HCT116 (cell line): Measurements from ENCODE around the gene ITLN1. TPM values are rescaled to one million over a fixed set of nuclear protein-coding genes. Genes with fewer than 3 reads are reported as not detected.
"Not testable (repeated sequence)": the region's sequence is repeated elsewhere in the genome, so short reads cannot be mapped to it uniquely, and the experiment has no call there.

Experiments used
- ATAC-seq: fragments of 200-7000 bp; cut with Tn5 transposase; 2 replicates; pipeline ENCODE4 v1.9.1; 2020; ENCODE audit warnings: mild to moderate bottlenecking, moderate library complexity
- BruUV-seq: library from RNA; stranded (reverse); fragments of 400-500 nt; replicated peaks from 2 replicates; lab custom pipeline; 2021; lab: Mats Ljungman, UMichigan
- CTCF ChIA-PET: fragments of 300-600 bp; sonication (Branson Sonifier 250); formaldehyde crosslinking; loops from one replicate; lab custom pipeline; 2021; ENCODE audit warnings: antibody characterized with exemption; lab: Charles Lee
- POLR2A ChIA-PET: fragments of 300-600, 350-600 bp; sonication (Branson Sonifier 250); formaldehyde crosslinking; loops from one replicate; lab custom pipeline; 2021; ENCODE audit warnings: antibody characterized with exemption; lab: Charles Lee
- RAD21 ChIA-PET, 2 experiments: fragments of 300-600 bp; sonication (Branson Sonifier 250); formaldehyde crosslinking; loops; one replicate each; lab custom pipeline; 2023; ENCODE audit warnings: low total read pairs in 2 of 2; ENCODE audit not compliant: uncharacterized antibody in 2 of 2, unreplicated experiment in 2 of 2, low non-redundant PET in 1 of 2; lab: Charles Lee
- DNase-seq: peaks from one replicate; pipeline ENCODE4 v3.0.0-alpha.2; 2010; ENCODE audit warnings: low read depth, low spot score
- H2AFZ ChIP-seq: fragments of 200-600 bp; shearing (Covaris generic), sonication (generic); 2 replicates; pipeline ENCODE4 v1.6.1; 2017; ENCODE audit warnings: low read depth, mixed run types, mixed read lengths, antibody characterized with exemption, low read length; ENCODE audit not compliant: poor library complexity, severe bottlenecking
- H3K27ac ChIP-seq: 2 replicates; pipeline ENCODE4 v1.5.1; 2012; ENCODE audit warnings: low read depth, low read length
- H3K27me3 ChIP-seq: fragments of 200-600 bp; sonication (generic); 2 replicates; pipeline ENCODE4 v1.6.1; 2016; ENCODE audit warnings: mixed run types, low read length, mixed read lengths; ENCODE audit not compliant: insufficient read depth
- H3K36me3 ChIP-seq, 2 experiments: fragments of 200-500 bp in 1 of 2; fragments of 200-600 bp in 1 of 2; sonication (Bioruptor generic) in 1 of 2; sonication (generic) in 1 of 2; 2 replicates each; pipeline versions ENCODE4 v1.5.1 to v1.6.1; 2014 to 2016; ENCODE audit warnings: low read length in 2 of 2, inconsistent platforms in 1 of 2, mixed read lengths in 1 of 2, mixed run types in 1 of 2; ENCODE audit not compliant: insufficient read depth in 2 of 2, control insufficient read depth in 1 of 2
- H3K4me1 ChIP-seq, 2 experiments: fragments of 200-600 bp in 1 of 2; sonication (generic) in 1 of 2; 2 replicates each; pipeline versions ENCODE4 v1.5.1 to v1.6.1; 2012 to 2017; ENCODE audit warnings: low read length in 2 of 2, inconsistent platforms in 1 of 2, mild to moderate bottlenecking in 1 of 2, mixed read lengths in 1 of 2, mixed run types in 1 of 2, moderate library complexity in 1 of 2; ENCODE audit not compliant: insufficient read depth in 2 of 2, control insufficient read depth in 1 of 2
- H3K4me2 ChIP-seq: fragments of 200-600 bp; sonication (generic); 2 replicates; pipeline ENCODE4 v1.6.1; 2017; ENCODE audit warnings: mixed run types, low read length, mixed read lengths
- H3K4me3 ChIP-seq, 2 experiments: fragments of 200-600 bp in 1 of 2; sonication (generic) in 1 of 2; replicated peaks in 1 of 2; 2 replicates each; pipeline ENCODE4 v1.5.1; 2011 to 2016; ENCODE audit warnings: low read length in 2 of 2, control low read depth in 1 of 2, low read depth in 1 of 2, mild to moderate bottlenecking in 1 of 2, mixed read lengths in 1 of 2, mixed run types in 1 of 2
- H3K79me2 ChIP-seq: fragments of 200-600 bp; sonication (generic); 2 replicates; pipeline ENCODE4 v1.6.1; 2017; ENCODE audit warnings: mild to moderate bottlenecking, mixed run types, low read length, moderate library complexity, mixed read lengths; ENCODE audit not compliant: insufficient read depth
- H3K9ac ChIP-seq: fragments of 200-600 bp; sonication (generic); 2 replicates; pipeline ENCODE4 v1.6.1; 2016; ENCODE audit warnings: low read length, mixed read lengths
- H3K9me2 ChIP-seq: fragments of 200-600 bp; sonication (generic), shearing (Covaris generic); 2 replicates; pipeline ENCODE4 v1.6.1; 2017; ENCODE audit warnings: mixed run types, mild to moderate bottlenecking, moderate library complexity; ENCODE audit not compliant: insufficient read depth
- H3K9me3 ChIP-seq, 2 experiments: fragments of 200-500 bp in 1 of 2; fragments of 200-600 bp in 1 of 2; sonication (Bioruptor generic) in 1 of 2; sonication (generic) in 1 of 2; 2 replicates each; pipeline ENCODE4 v1.6.1; 2014 to 2017; ENCODE audit warnings: low read length in 2 of 2, mixed read lengths in 2 of 2, inconsistent platforms in 1 of 2, low read depth in 1 of 2, mild to moderate bottlenecking in 1 of 2, mixed run types in 1 of 2, moderate library complexity in 1 of 2; ENCODE audit not compliant: control insufficient read depth in 1 of 2, insufficient read depth in 1 of 2
- H4K20me1 ChIP-seq: fragments of 200-600 bp; sonication (generic), shearing (Covaris generic); 2 replicates; pipeline ENCODE4 v1.6.1; 2017; ENCODE audit warnings: mixed run types, mild to moderate bottlenecking, moderate library complexity; ENCODE audit not compliant: insufficient read depth
- CTCF ChIP-seq, 3 experiments: fragments of 200-600 bp in 1 of 3; sonication (generic) in 1 of 3; IDR thresholded peaks in 2 of 3; conservative IDR thresholded peaks in 1 of 3; 2 replicates each; pipeline ENCODE4 v1.5.1; 2012 to 2017; ENCODE audit warnings: low read depth in 2 of 3, low read length in 2 of 3, antibody characterized with exemption in 1 of 3, borderline replicate concordance in 1 of 3, control low read depth in 1 of 3, mild to moderate bottlenecking in 1 of 3, mixed read lengths in 1 of 3, mixed run types in 1 of 3, moderate library complexity in 1 of 3; ENCODE audit not compliant: insufficient read depth in 1 of 3
- MAX ChIP-seq: IDR thresholded peaks from 2 replicates; pipeline ENCODE4 v1.6.1; 2012
- intact Hi-C: fragments of 100-400 bp; cut with micrococcal nuclease; formaldehyde crosslinking; loops from 2 replicates; pipeline ENCODE4 v1.10.0; 2022
- total RNA-seq: library from RNA; stranded (reverse); gene quantifications from one replicate; pipeline ENCODE4 v1.2.1, GENCODE V29; 2021; ENCODE audit not compliant: unreplicated experiment

ITLN1 gene
- total RNA-seq, 1 experiment from 2014 or later = not detected

- Histone ChIP-seq H3K4me1 (no peaks in the 10 kb centered on the region), H3K9me2 (no peaks in the 10 kb centered on the region), H3K4me3 (no peak overlapping the region), H4K20me1 (no peaks in the 10 kb centered on the region), H3K36me3 (no peaks in the 10 kb centered on the region)
- DNase-seq = no peak
- no peak for TF ChIP-seq CTCF (IDR thresholded peaks at IDR 0.05 in 2 of 3, conservative IDR thresholded peaks at IDR 0.05 in 1 of 3; ENCODE audit: borderline replicate concordance in 1 of 3, insufficient read depth in 1 of 3, low read depth in 2 of 3, low read length in 2 of 3)
- TF ChIP-seq MAX = no peak
- TF ChIP-seq, all 23 proteins: peak for 0
- no peak for ATAC-seq
- H3K79me2 ChIP-seq = no peaks in the 10 kb centered on the region
- no peak overlapping the region for H3K4me2 ChIP-seq
- no peak overlapping the region for H2AFZ ChIP-seq
- ChIA-PET CTCF (no interaction called here), POLR2A (no interaction called here), RAD21 (interaction anchor here in 1 of 2 experiments (0.6 kb wide), 1 partner anchor 89 kb away, joined by 6 read pairs; no protein-coding TSS in a partner anchor)
- no peak overlapping the region for H3K9ac ChIP-seq
- H3K27me3 ChIP-seq = 0 out of 2 replicates have a peak, but pooled peaks cover 7% of the 10 kb centered on the region
- no peak overlapping the region for H3K27ac ChIP-seq
- intact Hi-C loops = no loop called here
- BruUV-seq = no TSS peak
- H3K9me3 ChIP-seq = no peaks in the 10 kb centered on the region
Observed at GRCh38 chr1:160901768-160902167, 16.8 kb upstream of the ITLN1 start.

- H3K9ac ChIP-seq, ATAC-seq, H3K4me3 ChIP-seq, H2AFZ ChIP-seq, H4K20me1 ChIP-seq, BruUV-seq, intact Hi-C loops, H3K79me2 ChIP-seq, RAD21 ChIA-PET, H3K4me1 ChIP-seq, H3K36me3 ChIP-seq, H3K9me2 ChIP-seq, DNase-seq, CTCF ChIA-PET, H3K9me3 ChIP-seq, H3K4me2 ChIP-seq, POLR2A ChIA-PET, H3K27me3 ChIP-seq, H3K27ac ChIP-seq: not testable (repeated sequence)
Observed at GRCh38 chr1:160900683-160901082, 15.7 kb upstream of the ITLN1 start.

GRCh38 chr1:160894368-160895135 lies 9.6 kb upstream of the ITLN1 start:
- intact Hi-C loops, H3K9me2 ChIP-seq, H3K27ac ChIP-seq, H3K79me2 ChIP-seq, H3K27me3 ChIP-seq, BruUV-seq, H3K4me2 ChIP-seq, H3K36me3 ChIP-seq, H4K20me1 ChIP-seq, CTCF ChIA-PET, DNase-seq, RAD21 ChIA-PET, H2AFZ ChIP-seq, H3K4me3 ChIP-seq, POLR2A ChIA-PET, H3K9me3 ChIP-seq, ATAC-seq, H3K9ac ChIP-seq, H3K4me1 ChIP-seq: not testable (repeated sequence)
